Lung microvascular endothelial cell (primary cell): ENCODE results near the gene KCNK5. TPM values are rescaled to one million over a fixed set of nuclear protein-coding genes. Genes with fewer than 3 reads are reported as not detected.

Source experiments
- DNase-seq, 2 donors: peaks; one replicate each; pipeline versions ENCODE4 v3.0.0 to v3.0.0-alpha.2; 2010; ENCODE audit warnings: low read depth in 2 of 2
- total RNA-seq: library from RNA; depleted of rRNA; stranded (reverse); fragments of >200 nt; gene quantifications from 2 replicates; pipeline ENCODE4 v1.2.1, GENCODE V29; 2014

Gene KCNK5
- total RNA-seq, 1 donor from 2014 or later = under 0.01 TPM

DNA sequence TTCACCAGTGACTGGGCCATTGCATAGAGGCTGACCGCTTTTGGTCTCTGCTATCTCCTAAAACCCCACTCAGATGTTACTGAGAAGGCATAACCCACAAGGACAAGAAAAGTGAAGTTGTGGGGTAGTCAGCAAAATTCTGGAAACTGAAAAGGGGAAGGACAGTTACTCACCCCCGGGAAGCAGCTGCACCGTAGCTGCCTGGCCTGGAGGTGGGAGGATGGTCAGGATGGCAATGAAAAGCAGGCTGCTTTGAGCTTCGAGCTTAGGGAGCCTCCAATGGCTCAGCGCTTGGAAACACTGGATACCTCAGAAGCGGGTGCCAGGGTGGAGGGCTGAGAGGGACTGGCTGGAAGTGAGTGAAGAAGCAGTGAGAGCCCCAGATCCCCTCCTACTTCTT lies 56.0 kb downstream of the KCNK5 start:
- no peak for DNase-seq

DNA sequence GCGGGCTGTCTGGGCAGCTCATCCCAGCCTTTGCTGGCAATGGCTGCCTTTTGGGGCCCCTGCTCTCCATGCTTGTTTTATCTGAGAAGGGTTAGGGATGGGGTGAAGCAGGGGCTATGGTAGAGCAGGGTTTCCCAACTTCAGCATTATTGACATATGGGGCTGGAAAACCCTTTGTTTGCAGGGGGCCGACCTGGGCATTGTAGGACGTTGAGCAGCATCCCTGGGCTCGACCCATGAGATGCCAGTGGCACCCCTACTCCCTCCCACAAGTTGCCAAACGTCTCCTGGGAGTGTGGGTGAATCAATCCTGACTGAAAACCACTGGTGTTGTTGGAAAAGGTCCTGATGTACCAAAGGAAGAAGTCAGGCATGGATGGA lies 56.9 kb downstream of the KCNK5 start:
- DNase-seq = no peak

DNA sequence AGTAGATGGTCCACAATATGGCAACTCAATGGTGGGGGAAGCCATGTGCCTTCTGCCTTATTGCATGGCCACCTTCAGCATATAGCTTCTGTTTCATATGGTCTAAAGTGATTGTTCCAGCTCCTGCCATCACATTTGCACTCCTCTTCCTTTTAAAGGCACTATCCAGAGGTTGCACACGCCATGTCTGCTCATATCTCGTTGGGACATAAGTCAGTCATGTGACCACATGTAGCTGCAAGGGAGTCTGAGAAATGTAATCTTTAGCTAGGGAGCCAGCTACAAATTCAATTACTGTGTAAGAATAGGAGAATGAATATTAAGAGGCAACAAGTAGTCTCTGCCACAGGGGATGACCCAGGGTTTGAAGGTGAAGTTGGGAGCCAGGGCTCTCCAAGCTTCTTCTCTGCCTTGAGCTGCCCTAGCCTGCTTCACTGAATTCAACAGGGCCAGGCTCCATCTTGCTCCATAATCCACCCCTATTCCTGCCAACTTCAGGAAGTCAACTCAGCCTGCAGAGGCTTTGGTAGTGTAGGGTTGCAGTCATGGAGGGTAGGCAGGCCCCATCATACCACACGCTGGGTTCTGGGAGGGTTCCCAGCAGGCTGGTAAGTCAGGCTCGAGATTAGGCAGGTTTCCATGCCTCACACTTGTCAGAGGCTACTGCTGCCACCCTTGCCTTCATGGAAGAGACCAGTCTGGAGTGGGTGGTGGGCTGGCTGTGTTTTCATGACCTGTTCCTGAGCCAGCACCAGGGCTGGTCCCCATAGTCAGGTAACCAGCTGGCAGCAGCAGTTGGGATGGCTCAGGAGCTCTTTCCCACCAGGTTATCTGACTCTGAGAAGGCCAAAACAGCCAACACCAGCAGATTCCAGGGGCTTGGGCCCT lies 57.5 kb downstream of the KCNK5 start:
- no peak for DNase-seq

DNA sequence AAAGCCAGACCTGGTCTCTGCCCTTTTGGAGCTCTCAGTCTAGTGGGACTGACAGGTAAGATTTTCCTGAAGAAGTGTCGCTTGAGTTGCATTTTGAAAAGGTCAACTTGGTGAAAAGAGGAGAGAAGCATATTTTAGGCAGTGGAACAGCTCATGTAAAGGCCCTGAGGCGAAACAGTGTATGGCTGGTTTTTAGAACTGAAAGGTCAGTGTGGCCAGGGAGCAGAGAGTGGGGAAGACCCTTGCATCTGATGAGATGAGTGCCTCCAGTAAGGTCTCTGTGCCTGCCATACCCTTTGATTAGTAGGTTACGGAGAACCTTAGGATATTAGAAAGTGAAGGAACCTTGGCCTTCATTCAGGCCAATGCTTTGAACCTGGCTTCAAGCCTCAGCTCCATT lies 58.4 kb downstream of the KCNK5 start:
- DNase-seq = no peak

DNA sequence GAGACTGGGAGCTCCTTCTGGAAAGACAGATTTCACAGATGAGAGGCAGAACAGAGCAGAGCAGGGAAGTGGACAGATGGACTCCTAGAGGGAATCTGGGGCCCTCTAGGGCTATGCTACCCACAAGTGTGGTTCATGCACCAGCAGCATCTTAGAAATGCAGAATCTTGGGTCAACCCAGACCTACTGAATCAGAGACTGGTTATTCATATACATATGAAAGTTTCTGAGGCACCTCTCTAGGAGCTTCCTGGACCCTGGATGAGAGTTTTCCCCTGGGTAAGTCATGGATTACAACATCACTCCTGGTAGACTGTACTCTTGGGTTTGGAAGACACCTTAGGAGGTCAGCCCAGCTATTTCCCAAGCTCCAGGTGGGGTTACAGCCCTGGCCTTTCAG lies 58.9 kb downstream of the KCNK5 start:
- DNase-seq = no peak

DNA sequence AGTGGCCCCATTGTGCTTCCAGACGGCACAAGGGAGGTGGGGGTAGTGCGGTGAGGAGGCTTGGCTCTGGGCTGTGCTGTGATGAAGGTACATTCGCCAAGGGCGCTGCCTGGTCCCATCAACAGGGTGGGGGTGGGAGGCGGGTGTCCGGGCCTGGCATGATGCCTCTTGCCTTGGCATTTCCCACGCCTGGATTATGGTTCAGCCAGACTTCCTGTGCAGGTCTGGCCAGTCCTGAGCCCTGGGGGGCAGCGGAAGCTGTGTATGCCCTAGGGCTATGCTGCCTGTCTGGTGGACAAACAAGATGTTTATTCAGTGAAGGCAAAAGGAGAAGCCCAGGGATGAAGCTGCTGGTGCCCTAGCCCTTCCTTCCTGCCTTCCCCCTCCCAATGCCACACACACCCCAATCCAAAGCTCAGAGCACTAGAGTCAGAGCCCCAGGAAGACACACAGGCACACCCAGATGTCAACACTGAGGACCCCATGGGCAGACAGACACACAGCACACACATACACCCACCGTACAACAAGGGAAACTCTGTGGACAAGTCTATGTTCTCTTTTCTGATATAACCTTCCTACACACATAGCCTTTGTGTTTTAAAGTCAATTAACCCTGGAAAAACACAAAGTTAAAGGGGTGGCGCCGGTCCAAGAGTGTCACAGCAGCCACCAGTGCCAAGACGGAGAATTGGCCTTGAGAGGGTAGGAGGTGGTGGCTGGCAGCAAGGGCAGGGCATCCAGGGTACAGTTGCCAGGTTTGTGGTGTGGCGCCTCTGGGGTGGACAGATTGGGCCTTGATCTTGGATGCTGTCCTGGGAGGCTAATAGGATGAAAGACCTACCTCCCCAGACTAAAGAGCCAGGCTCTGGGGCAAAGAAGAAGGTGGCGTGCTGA lies 59.6 kb downstream of the KCNK5 start:
- no peak for DNase-seq

DNA sequence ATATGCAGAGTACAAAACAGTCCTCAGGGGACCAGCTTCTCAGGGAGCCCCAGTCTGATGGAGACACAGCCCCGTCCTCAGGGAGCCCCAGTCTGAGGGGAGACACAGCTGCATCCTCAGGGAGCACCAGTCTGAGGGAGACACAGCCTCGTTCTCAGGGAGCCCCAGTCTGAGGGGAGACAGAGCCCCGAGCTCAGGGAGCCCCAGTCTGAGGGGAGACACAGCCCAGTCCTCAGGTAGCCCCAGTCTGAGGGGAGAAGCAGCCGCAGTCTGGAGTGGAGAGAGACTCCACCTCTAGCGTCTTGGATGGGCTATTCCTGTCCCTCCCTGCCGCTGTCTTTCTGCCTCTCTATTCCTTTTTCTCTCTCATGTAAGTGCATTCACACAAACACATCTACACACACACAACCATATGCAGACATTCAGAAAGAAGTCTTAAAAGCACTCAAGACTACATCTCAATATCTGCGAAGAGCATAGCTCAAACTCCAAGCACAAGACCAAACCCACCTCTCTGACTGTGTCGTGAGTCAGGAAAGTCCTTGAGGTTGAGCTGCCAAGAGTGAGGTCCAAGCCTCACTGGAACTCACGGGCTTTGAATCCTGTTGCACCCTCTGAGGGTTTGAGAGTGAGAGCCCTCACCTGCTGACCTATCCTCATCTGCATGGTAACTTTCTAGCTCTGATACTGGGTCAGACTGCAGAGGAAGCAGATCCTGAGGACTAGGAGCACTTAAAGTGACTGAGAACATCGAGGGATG lies 61.2 kb downstream of the KCNK5 start:
- DNase-seq = no peak

DNA sequence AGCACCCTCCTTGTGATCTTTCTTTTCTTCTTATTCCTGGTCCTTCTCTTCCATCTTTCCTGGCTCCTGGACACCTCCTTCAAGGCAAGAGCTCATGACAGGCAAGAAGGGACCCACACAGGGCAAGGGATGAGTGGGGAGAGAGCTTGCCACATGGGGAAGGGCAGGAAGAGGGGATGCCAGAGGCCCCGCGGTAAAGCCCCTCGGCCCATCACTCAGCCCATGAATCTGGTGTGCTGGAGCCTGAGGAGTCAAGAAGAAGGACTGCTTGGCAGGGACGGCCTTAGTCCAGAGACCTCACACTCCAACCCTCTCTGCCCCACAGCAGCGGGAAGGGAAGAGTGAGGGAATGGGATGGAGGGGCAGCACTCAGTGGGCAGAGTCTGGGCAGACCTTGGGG lies 62.0 kb downstream of the KCNK5 start:
- DNase-seq = no peak

DNA sequence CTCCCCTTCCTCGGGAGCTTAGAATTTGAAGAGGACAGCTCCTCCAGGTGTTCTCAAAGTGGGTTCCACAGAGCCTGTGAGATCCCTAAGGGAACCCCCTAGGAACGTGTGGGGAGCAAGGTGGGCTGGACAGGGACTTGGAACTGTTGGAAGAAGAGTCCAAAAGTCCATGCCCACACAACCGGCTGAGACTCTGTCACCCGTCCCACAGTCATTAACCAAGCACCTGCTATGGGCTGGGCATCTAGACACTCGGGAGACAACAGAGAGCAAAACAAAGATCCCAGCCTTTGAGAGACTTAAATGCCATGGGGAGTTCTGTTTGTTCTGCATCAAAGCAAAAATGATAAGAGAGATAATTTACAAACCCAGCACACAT lies 62.4 kb downstream of the KCNK5 start:
- DNase-seq = no peak

DNA sequence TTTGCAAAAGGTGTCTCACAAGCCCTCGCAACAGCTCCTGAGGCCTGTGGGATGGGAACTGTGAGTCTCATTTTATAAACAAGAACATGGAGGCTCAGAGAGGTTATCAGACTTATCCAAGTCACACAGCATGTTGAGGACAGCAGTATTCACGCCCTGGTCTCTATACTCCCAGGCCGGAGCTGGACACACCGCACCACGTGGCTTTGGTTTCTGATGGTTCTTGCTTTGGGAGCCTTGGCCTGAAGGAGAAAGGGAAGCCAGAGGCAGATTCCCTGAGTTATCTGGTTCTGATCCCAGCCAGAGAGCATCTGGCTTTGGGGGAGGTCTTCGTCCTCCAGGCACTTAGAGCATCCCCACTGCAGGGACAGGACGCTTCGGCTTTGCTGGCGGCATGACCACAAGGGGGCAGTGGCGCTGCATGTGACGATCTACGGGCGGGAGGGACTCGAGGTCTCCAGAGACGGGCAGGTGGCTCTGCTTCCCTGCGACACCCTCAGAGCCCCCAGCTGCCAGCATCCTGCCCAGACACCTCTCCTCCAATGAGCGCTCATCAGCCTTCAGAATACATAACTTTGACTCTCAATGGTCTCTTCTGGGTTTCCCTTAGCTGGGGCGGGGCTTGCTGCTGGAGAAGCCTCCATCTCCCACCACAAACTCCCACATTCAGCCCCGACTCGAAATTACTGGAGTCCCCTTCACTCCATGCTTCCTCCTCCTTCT lies 62.9 kb downstream of the KCNK5 start:
- peak; percentile 67 to 82 for DNase-seq

DNA sequence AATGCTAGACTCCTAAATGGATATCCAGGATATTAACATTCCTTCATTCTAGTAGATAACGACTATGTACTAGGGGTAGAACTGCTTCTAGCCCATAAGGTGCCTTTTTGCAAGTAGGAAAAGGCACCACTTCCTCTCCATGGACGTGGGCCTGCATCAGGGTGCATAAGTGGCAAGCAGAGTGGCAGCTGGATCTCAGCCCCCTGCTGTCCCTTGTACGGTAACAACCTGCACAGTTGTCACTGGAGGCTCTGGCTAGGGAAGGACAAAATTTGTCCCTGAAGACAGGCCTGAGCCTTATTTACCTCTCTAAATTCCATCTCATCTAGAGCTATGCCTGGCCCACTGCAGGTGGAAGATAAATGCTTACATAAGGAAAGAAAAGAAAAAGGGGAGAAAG lies 71.8 kb downstream of the KCNK5 start:
- no peak for DNase-seq

DNA sequence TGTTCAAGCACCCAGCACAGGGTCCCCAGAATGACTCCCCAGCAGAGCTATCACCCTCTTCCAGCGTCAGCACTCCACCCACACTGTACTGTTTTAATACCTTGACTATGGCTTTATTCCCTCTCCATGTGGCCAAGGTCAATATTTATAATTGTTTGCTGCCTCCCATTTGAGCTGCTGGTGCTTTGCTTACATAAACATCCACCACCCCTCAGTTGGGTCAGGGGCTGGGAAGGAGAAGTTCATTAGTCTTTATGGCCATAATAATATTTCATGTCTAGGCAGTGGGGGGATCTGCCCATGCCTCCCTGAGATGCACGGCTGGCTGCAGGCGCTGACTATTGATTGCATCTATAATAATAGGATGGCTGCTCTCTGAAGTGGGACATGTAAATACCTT lies 72.5 kb downstream of the KCNK5 start:
- no peak for DNase-seq

DNA sequence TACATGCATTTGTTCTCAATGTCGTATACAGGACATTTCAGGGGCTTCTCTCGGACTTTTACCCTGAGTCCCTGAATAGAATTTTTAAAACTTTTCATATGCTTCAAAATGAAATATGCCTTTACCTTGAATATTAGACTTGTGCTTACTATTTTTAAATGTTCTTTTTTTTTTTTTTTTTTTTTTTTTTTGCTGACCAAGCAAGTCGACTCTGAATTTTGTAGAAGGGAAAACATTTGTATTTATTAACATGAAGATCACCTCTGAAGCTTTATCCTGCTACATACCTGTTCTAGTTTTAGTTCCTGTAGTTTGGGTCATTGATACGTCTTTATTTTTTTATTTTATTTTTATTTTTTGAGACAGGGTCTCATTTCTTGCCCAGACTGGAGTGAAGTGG lies 74.6 kb downstream of the KCNK5 start:
- no peak for DNase-seq

DNA sequence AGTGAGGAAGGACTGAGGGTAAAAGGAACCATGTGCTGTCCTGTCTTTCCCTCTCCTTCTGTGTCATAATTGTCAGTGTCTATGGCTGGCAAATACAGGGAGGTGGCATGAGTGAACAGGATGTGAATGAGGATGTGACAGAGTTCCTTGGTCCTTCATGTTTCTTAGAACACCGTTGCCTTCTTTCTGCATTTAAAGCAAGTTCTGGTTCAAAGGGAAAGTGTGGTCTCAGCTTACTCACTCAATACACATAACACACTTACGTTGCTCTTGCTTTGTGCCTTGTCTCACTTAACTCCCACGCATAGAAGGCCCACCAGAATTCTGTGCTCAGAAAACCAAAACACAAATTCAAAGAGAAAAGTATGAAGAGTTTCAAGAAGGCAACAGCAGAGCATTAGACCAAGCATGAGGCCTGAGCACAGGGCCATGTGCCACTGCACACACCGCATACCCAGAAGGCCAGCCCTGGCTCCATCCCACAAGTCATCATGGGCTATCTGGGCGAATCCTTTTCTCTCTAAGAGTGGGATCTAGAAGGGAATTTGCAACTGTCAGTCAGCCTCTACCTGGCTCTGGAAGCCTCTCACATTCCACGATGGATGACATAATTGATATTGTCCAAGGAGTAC lies 75.4 kb downstream of the KCNK5 start:
- no peak for DNase-seq

DNA sequence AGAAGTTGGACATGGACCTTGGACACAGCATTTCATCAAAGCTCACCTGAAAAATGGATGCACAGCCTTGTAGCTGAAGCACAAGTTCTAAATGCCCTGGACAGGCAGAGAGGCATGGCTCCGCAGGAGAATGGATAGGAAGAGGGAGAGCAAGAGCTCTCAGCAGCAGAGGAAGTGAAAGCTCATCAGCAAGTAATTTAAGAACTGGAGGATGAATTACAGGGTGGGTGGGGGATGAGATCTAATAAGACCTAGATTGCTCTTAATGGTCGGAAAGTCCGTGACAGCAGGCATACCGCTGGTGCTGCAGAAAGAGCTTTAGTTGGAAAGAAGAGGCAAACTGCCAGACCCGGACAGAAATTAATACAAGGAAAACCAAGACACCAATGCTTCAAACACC lies 77.0 kb downstream of the KCNK5 start:
- DNase-seq = no peak

DNA sequence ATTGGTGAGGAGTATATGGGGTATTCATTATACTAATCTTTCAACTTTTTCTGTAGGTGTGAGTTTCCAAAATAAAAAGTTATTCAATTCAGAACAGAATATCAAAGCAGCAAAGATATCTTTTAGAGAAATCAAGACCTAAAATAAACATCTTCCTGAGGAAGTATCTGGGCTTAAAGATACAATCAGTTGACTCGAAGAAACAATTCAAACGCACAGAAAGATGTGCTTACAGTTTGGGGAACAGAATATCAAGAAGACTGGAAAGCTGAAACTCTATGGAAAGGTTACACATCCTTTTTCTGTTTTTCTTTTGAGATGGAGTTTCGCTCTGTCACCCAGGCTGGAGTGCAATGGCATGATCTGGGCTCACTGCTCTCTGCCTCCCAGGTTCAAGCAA lies 78.1 kb downstream of the KCNK5 start:
- DNase-seq = no peak

DNA sequence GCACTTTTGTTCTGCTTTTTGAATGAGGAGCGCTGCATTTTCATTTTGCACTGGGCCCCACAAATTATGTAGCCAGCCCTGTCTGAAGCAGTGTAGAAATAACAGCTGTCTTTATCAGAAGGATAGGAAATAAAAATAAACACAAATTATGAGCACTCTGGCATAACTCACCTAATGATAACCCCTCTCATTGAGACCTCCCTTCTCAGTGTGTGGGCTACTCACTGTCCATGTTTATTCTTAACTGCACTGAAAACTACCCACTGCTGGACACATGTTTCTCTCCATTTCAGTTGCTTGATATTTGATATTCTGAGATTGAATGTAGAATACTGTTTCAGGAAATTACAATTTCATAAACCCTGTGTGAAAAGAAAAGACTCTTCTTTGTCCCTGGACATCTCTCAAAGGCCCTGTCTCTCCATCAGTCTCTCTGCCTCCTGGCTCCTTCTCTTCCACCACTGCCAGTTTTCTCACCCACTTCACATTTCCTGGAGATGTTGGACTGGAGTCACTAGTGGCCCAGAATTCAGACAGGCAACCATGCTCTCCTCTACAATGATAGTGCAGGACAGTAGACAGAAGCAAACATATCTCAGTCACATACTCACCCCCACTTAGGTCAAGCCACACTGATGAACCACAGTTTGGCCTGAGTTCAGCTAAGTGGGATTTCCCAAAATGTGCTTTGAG lies 84.6 kb downstream of the KCNK5 start:
- no peak for DNase-seq

DNA sequence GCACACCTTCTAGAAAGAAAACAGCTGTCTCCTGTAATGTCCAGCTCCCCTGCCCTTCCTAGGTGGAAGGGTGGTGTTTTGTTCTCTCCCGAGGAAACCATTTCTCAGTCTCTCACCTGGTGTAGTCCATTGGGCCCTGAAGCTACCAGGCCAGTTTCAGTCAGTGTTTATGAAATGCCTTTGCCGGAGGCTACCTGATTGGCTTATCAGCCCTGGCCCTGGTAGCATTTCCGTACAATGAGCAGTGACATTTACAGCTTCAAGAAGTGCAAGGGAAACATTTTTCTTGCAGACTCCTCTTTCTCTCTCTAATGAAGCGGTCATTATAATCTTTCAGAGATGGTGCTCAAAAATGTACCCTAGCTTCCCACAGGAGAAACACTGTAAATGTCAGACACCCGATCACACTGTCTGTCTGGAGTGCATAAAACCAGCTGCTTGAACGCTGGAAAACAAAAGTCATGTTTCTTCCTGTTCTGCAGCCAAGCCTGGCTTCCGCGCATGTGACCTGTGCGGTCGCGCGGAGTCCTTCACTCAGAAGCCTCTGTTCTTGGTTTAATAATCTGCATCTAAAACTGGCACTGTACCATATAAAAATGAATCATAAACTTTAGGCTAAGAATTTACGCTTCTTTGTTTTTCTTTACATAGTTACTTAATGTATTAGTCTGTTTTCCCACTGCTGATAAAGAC lies 85.9 kb downstream of the KCNK5 start:
- peak in 1 of 2 donors; percentile 55 for DNase-seq

DNA sequence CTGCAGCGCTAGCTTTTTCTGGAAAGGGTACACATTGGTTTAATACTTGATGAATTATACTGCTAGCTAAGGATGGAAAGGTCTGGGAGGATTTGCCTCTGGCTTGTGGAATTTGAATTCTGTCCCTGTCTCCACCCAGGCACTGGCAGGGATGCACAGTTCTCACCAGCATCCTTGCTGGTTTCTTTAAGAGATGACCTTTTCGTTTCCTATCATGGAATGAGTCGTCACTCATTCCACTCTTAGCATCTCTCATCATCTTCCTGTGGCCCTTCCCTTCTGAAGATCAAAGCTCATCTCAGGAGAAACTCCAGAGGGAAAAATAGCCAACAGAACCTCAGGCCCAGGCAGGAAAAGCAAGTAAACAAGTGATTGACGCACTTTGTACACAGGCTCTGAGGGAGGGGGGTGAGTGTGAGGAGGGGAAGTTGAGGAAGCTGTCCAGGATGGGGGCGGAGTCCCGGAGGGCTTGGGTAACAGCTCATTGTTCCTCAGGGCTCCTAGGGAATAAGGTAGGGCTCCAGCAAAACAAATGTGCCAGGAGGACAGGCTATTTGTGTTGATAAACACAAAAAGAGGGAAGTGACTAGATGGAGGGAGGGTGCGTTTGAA lies 88.6 kb downstream of the KCNK5 start:
- peak in 1 of 2 donors; percentile 21 for DNase-seq
